HG02678 (cell line): ENCODE results near the gene FILIP1L.

ENCODE experiments used
- ATAC-seq: cut with Tn5 transposase; IDR thresholded peaks from one replicate; pipeline ENCODE4 v1.9.1; 2021; ENCODE audit warnings: mild to moderate bottlenecking, moderate library complexity; ENCODE audit not compliant: unreplicated experiment

The FILIP1L gene

GRCh38 chr3:100019719-100020118 is 94.6 kb downstream of the FILIP1L start:
- ATAC-seq: no peak

GRCh38 chr3:100018806-100019205 is 95.5 kb downstream of the FILIP1L start:
- no peak for ATAC-seq

DNA sequence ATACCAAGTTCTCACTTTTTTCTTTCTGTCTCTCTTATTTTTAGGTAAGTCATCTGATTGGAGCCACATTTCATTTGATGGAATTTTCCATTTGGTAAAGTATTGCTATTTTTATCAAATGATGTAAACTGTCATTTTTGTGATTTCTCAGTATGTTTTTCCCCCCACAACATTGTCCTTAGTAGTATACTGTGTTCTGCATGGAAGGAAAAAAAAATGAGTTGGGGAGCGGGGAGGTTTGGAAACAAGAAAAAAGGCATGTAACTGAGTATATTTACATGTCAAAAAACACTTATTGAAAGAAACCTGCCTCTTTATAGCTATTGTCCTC is 104.2 kb downstream of the FILIP1L start:
- no peak for ATAC-seq

- no peak for ATAC-seq
These were observed 104.8 kb downstream of the FILIP1L start for GRCh38 chr3:100009276-100010086.

GRCh38 chr3:100008081-100008698 is 106.1 kb downstream of the FILIP1L start:
- ATAC-seq: no peak

DNA sequence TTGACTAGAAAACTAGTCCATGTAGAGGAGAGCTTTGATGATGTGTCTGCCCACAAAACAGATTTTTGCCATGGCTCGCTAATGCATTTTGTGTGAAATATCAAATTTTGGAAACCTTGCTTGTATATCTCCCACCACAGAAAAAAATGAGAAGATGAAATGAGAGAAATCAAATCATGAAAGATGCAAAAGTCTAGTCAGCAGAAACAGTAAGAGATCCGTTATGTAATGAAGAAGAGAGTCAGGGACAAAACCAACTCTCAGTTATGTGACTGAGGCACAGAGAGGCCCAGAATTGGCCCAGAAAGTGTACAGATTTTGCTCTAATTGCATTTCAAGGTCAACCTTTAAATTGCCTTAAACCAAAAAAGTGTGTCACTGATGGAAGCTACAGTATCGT is 107.0 kb downstream of the FILIP1L start:
- ATAC-seq: no peak

DNA sequence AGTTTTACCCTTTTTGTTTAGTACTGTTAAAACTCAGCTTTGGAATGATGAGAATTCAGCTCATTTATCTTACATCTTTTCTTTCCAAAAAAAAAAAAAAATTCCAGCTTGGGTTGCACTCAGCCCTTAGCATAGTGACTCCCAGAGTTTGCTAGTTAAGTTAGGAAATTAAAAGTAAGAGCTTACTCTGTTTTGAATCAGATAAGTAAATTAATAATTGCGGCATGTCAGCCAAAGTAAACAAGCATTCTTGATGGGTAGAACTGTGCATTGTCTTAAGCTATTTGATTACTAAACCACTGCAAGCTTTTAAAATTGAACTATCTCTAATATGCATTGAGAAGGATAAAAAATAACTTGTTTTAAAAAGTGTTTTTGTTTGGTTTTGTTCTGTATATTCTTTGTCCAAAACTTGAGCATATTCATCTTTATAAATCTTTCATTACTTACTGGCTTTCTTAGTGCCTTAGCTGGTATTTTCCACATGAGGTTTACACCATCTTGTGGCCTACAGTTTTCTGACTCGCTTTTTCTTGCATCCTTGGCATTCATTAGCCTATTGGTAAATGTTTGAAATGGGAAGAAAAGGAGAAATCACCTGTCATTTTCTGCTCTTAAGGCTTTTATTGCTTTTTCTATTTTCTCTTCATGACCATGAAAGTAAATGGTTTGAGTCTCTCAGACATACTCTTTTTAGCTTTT is 107.6 kb downstream of the FILIP1L start:
- ATAC-seq: no peak

DNA sequence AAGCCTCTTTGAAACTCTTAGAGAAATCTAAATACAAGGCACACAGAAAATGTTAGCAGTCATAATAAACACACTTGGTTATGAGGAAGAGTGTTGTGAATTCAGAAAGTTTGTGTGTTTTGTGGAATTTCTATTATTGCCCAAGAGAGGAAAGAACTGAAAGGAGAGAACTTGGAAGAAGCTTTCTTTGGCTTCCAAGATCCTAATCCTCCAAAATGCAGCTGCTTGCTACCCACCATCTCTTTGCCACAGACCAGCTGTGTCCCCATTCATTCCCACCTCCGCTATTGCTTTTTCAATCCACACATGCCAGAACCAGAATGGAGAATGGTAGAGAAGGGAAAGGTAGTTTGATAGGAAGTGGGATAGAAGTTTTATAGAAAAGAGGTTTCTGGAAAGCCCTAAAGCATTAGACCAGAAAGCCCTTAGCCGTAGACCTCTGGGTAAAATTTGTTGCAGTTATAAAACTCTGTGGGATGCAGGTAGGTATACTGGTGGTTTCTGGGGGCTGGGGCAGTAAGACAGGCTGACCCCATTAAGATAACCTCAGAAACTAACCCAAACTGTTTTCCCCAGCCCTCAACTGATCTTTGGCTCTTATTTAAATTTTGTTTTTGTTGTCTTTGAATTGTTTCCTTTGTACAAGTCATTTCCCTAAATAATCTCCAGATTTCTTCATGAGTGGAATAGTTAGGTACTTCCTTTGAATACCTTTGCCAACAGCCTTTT is 108.5 kb downstream of the FILIP1L start:
- ATAC-seq: no peak

- no peak for ATAC-seq
These were observed 109.4 kb downstream of the FILIP1L start for GRCh38 chr3:100004931-100005330.

DNA sequence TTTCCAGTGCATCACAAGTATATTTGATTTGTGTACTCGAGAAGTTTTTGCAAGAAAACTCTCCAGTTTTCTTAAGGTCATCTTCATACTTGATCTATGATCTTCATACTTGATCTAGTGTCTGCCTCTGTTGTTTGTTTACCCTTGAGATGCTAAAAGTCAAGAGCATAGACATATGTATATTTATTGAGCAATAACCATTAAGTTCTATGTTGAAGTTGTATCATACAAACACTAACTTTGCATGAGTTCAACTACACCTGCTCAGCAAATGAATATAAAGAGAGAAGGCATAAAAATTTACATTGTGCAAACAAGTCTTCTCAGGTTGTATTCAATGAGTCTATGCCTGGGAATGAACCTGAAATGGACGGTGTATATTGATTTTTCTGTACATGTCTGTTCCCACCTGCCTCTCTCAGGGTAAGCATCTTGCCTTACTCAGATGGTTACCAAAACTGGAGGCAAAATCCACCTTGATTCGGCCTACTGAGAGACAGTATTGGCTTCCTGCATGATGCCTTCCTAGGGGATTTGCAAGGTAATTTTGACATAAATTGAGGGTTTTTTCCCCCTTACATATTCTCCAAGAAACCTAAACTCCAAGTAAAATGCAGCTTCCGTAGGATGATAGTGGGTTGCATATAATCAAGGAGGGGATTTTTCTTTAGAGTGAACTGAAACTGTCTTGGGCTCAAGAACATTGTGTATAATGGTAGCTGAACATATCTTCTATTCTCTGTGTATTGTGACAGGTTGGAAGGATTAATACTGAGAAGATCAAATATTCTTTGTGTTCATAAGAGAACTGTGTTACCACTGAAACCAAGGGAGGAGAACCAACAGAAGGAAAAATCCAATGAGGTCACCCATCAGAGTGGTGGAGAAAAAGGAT is 110.4 kb downstream of the FILIP1L start:
- peak; percentile 55 for ATAC-seq

DNA sequence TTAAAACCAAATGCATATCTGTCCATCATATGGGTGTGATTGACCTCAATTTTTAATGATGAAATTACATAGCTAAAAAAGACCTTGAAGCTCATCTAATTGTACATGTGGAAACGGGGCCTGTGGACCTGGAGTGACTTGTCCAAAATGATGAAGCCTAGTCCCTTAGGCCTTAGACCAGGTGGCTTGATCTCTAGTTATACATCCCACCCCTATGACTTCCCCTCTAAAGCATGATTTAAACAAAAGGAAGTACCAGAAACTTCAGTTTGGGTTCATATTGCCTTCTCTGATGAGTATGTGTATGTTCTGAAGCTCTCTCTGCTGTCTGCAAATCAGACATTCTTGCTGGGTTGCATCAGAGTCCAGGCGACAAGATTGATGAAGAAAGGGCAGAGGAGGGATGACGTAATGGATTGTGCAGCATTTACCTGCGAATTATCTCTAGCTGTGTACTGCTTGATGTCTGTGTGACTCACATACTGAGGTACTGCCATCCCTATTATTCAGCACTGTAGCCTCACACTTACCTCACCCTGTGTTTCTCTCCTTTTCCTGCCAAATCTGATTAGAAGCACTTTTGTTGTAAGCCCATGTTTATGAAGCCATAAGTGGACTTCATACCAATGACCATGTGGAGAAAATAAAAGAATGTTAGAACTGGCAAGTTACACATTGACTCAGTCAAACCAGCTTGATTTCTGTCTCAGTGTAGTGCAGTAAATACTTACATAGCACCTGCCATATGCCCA is 111.5 kb downstream of the FILIP1L start:
- no peak for ATAC-seq

GRCh38 chr3:100001526-100002270 is 112.6 kb downstream of the FILIP1L start:
- no peak for ATAC-seq

DNA sequence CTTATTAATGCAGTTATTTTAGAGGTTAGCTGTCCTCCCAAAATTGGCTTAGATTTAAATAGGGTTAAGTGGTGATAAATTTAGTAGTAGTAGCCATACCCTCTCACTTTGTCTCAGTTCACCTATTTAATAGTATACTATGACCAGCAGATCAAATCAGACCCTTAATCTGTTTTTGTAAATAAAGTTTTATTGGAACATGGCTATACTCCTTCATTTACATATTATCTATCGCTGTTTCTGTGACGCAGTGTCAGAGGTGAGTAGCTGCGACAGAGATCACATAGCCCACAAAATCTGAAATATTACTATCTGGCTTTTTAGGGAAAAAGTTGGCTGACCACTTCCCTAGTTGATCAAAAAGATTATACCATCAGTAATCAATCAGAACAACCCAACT is 113.2 kb downstream of the FILIP1L start:
- ATAC-seq: no peak

DNA sequence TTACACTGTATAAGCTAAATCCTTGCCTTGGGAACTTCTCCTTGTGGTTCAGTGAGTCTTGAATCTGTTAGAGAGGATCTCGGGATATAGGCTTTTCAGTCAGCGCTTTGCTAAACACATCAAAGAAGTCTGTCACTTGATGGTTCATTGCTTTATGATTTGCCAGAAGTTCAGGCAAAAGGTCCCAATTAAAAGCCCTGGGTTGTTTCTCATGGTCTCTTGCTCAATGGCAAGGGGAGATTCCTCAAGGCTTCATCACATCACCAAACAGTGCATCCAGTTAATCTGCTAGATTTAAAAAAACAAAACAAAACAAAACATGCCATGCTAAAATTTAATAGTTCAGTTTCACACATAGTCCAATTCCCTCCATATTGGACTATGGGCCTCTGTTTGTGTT is 114.8 kb downstream of the FILIP1L start:
- ATAC-seq: no peak

GRCh38 chr3:99997293-99997692 is 117.0 kb downstream of the FILIP1L start:
- no peak for ATAC-seq

DNA sequence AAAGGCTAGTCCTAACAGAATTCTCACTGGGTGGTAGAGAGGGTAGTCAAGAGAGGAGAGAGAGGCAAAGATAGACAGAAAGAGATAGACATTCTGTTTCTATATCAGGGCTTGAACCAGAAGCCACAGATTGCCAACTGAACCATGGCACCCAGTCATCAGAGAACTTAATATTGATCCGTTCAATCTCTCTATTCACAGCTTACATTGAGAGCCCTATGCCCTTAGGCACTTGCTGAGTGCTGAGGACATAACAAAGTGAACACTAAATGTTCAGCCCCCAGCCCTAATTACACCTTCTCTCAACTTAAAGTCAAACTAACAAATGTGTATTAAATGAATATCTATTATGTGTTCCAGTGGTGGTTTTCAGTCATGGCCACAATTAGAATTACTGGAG is 124.1 kb downstream of the FILIP1L start:
- no peak for ATAC-seq

DNA sequence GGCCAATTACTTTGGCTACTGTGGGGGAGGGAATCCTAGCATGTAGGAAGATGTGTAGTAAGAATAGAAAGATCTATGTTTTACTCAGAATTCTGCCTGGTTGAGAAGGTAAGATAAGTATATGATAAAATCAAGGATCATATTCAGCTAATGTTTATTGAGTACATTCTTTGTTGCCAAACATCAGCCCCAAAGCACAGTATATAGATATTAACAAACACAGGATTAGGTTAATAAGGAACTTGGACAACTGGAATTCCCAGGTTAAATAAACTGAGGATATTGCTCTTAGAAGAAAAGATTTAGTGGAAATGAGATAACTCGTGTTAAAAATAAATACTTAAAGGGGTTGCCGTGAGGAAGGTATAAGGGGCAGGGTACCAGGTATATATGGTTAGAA is 129.6 kb downstream of the FILIP1L start:
- no peak for ATAC-seq

- ATAC-seq: no peak
These were observed 130.2 kb downstream of the FILIP1L start for GRCh38 chr3:99984139-99984538.

DNA sequence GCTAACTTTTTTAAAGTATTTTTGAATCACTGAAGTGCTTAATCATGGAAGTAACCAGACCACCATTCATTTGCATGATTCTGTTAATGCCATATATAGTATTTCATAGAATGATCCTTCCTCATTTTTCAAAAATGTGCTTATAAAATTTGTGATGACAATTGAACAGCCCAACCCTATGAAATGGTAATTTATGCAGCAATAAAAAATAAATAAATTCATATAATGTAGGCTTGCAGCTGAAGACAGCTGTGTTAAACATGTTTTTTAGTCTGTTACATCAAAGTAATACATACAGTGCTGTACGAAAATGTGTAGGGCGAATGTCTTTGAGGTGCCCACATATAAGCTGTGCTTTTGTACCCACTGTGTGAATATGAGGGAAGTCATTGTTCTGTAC is 131.7 kb downstream of the FILIP1L start:
- ATAC-seq: no peak
